Tongue (tissue), 2 donors: ENCODE results near the gene TRIM37. TPM values are rescaled to one million over a fixed set of nuclear protein-coding genes. Genes with fewer than 3 reads are reported as not detected.
A peak's percentile ranks its signal among the peaks of the same experiment; 100 is the strongest.

Experiments
- DNase-seq: peaks from one replicate; pipeline ENCODE4 v3.0.0-alpha.2; 2015
- total RNA-seq: library from RNA; depleted of rRNA; stranded (reverse); fragments of >200 nt; gene quantifications from one replicate; pipeline ENCODE4 v1.2.3, GENCODE V29; 2014

Gene TRIM37
- total RNA-seq, 1 donor from 2014 or later: 32.4 TPM

DNA sequence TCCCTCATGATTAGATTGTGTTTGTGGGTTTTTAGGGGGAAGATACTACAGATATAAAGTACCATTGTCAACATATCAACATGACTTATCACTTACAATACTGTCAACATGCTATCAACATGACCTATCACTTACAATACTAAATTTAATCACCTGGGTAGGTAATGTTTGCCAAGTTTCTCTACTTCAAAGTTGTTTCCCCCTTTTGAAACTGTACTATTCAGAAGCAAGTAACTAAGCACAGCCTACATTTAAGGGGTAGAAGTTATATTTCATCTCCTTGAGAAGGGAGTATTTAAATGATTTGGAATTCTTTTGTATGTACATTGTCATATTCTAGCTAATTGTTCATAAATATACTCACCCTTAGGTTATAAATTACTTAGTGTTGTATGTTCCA, 68.7 kb downstream of the TRIM37 start:
- DNase-seq: no peak

DNA sequence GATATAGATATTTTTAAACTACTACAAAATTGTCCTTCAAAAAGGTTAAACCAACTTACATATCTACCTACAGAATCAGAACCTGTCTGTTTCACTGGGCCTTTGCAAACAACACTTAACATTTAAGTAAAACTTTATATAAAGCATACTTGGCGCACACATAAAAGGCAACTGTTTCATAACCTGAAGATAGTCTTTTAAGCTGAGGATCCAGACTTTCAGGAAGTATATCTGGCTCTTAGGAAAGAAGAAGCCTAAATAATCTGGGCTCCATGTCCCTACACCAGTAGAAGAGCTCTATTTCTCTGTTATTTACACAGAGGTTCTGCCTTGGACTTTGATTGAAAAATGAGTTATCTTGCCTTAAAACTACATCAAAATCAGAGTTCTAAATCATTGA, 75.9 kb downstream of the TRIM37 start:
- DNase-seq: no peak

DNA sequence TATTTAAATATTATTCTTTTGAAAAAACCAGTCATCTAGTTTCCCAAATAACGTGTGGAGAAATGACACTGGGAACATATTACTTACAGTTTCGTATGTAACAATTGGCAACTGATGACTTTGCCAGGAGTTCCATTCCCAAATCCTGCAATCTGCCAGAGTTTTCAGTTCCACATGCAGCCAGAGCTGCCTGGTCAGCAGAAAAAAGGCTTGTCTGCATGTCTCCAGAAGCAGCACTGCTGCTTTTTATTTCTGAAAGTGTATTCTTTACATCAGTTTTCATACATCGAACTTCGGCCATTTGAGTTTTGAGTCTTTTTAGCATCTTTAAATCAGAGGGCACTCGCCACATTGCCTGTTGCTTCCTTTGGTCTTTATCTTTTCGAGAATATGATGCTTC, 78.4 kb downstream of the TRIM37 start:
- no peak for DNase-seq

DNA sequence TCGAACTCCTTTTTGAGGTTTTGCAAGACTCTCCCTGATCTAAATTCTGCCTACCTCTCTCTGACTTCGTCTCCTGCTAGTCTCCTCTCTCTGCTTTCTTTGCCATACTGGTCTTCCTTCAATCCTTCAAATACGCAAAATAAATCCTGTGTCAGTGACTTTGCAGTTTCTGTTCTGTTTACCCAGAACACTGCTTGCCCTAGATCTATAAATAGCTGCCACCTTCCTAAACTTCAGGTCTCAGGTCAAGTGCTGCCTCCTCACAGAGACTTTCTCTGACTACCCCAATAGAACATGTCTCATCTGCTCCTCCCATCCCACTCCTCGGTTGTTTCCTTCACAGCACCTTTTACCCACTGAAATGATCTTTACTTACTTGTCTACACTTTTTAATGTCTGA, 78.9 kb downstream of the TRIM37 start:
- DNase-seq: no peak

DNA sequence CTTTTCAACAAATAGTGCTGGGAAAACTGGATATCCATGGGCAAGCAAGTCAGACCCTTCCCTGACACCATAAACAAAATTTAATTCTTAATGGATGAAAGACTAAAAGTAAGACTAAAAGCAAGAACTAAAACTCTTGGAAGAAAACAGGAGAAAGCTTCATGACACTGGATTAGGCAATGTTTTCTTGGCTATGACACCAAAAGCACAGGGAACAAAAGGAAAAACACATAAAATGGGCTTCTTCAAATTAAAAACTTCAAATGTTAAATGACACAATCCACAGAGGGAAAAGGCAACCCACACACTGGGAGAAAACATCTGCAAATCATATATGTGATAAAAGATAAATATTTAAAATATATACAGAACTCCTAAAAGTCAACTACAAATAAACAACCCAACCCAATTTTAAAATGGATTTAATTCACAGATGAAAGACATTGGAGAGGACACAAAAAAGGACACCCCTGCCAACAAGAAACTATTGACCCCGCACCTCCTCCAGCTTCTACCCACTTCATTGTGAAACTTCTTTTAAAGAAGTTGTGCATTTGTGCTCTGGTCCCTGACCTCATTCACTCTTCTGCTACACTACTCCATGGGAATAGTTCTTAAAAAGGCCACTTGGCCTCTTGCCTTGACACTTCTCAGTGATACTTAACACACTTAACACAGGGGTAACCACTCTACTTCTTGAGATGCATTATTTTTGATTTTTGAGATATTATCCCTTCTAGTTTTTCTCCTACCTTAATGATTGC, 80.3 kb downstream of the TRIM37 start:
- no peak for DNase-seq

DNA sequence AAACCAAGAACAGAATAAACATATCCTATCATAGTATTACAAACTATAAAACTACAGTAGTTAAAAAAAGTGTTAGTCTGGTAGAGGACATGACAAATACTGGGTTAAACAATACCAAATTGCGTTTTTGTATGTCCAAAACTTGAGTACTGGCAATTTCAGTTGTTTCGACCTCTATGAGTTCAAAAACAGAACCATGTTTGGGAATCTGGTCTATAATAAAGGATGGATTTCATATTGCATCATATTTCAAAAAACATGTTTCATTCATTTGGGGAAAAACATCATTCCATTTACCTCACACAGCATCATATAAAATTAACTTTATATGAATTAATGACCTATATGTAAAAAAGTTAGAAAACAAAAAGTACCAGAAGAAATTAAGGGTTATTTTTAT, 81.8 kb downstream of the TRIM37 start:
- no peak for DNase-seq

DNA sequence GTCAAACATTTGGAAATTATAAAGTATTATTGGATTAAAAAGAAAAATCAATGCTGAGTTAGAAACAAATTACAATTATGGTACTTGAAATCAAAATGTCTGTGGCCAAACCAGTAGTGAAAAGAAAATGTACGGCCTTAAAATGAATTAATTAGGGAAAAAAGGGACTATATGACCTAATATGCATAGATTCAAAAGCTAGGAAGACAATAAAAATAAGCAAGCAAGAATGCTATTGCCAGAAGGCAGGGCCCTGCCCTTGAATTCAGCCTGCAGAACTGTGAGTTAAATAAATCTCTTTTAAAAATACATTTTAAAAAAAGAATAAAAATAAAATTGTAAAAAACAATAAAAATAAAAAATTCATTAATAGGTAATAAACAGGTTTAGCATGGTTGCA, 88.7 kb downstream of the TRIM37 start:
- no peak for DNase-seq

DNA sequence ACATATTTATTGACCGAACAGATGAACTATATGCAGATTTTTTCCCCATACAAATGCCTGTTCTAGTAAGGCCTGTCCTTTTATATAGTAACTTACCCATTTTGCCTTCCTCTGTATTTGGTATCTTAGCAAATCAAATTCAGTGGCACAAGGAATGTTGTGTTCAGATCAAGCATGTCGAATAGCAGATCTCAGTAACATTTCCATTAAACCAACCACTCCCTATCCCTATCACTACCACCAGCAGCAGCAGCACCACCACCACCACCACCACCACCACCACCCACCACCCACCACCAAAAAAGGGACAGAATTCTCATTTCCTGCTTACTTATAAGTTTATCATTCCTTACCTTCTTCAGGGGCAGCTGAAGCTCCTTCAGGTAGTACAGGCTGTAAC, 94.7 kb downstream of the TRIM37 start:
- no peak for DNase-seq

DNA sequence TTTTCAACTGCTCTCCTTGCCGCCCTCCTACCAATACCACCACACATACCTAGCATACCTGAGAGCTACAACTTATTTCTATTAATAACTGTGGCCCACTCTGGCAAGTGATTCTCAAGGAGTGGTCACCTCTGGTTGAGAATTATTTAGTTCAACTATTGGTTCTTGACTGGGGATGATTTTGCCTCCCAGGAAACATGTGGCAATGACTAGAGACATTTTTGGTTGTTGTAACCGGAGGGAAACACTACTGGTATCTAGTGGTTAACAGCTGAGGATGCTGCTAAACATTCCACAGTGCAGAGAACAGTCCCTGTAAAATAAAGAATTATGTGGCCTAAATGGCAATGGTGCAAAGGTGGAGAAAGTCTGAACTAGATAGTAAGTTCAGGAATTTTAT, 96.7 kb downstream of the TRIM37 start:
- DNase-seq: no peak

DNA sequence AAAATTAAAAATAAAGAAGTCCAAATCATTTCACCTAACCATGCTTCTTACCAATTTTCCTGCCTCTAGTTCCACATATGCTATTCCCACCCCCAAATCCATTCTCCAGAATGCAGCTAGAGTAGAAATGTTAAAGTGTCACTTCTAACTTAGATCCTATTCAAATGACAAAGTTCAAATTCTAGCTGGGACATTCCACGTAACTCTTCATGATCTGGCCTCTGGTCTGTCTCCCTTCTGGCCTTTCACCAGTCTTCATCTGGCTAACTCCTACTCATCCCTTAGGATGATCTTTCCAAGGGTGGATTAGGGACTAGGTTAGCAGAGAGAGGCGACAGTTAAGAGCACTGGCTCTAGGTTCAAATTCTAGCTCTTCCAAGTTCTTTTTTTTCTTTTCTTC, 97.9 kb downstream of the TRIM37 start:
- no peak for DNase-seq

DNA sequence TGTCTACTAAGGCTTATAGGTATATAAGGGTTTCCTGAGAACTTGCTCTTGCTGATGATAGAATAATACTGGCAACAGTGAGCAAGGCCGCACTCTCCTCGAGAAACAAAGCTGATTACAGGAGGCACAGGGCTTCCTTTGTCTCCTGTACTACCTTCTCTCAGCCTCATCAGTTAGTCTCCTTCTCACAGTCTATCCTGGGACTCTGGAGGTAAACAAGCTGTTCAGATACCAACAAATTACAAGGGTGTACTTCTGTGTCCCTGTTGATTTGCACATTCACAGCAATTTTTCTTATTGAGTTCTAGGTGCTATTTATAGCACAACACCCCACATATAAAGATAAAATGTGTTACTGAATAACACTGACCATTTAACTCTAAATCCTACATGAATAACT, 98.7 kb downstream of the TRIM37 start:
- DNase-seq: no peak

DNA sequence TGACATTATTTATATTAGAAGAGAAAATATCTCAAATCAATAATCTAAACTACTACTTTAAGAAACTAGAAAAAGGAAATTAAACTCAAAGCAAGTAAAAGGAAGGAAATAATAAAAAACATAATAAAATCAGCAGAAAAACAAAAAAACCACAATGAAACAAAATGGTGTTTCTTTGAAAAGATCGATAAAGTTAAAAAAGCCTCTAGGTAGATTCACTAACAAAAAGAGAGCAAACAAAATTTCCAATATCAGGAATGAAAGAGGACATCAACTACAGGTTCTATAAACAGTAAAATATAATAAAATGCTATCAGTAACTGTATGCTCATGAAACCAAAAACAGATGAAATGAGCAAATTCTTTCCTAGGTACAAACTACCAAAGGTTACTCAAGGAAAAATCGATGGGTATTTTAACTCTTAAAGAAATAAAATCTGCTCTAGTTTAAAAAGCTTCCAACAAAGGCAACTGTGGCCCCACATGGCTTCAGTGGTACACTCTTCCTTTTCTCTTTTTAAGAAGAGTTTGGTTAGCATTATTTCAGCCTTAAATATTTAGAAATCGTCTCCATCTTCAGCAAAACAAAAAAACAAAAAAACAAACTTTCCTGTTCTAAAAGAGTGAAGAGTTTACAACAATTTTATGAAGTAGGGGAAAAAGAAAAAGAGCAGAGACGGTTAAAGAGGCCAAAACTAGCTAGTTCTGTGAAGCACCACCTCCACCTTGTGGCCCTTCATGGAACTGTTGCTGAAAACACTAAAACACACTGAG, 102.2 kb downstream of the TRIM37 start:
- peak; percentile 82 for DNase-seq

DNA sequence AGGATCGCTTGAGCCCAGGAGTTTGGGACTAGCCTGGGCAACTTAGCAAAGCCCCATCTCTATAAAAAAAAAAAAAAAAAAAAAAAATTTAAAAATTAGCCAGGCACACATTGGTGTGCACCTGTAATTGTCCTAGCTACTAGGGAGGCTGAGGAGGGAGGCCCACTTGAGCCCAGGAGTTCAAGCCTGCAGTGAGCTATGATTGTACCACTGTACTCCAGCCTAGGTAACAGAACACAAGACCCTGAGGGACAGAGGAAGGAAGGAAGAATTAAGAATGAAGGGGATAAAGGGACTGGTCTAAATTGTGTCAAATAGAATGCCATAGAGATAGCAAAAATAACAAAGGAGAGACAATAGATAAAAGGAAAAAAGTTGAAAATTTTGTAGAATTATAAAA, 102.8 kb downstream of the TRIM37 start:
- DNase-seq: no peak

DNA sequence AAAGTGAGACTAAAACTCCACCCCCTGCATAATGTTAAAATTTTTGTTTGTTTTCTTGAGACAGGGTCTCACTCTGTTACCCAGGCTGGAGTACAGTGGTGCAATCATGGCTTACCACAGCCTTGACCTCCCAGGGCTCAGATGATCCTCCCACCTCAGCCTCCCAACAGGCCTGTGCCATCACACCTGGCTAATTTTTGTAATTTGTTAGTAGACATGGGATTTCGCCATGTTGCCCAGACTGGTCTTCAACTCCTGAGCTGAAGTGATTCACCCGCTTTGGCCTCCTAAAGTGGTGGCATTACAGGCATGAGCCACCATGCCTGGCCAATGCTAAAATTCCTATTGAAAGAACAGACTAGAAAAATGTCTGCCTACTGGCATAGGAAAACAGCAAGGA, 103.8 kb downstream of the TRIM37 start:
- DNase-seq: no peak

DNA sequence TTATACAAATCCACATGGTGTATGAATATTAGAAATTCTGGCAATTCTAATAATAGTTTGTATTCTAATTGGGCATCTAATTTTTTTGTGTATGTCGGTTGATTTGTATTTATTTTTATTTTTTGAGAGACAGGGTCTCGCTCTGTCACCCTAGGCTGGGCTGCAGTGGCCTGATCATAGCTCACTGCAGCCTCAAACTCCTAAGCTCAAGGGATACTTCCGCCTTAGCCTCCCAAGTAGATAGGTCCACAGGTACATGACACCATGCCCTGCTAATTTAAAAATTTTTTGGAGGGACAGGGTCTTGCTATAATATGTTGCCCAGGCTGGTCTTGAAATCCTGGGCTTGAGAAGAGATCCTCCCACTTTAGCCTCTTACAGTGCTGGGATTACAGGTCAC, 104.6 kb downstream of the TRIM37 start:
- DNase-seq: no peak

DNA sequence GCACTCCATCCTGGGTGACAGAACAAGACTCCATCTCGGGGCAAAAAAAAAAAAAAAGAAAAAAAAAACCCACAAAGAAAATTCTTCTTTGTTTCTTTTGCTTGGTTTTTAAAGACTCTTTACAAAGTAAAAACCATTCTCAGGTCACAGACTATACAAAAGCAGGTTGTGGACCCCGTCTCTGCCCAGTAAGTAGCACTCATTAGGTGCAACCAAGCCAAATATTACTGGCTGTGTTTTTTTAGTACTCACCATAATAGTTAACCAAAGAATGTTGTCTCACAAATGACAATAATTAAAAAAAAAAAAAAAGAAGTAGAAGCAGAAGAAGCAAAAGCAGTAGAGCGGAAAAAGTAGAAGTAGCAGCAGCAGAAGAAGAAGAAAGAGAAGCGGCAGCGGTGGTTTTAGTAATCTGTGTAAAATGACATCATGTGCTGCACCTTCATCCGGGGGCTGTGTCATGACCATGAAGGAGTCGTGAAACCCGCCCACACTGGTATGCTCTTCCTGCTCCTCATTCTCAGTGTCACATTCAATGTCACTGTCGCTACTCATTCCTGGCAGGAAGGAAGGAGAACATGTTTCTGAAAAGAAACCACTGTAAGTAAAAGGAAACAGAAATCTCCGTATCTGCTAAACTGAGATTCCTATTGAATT, 105.4 kb downstream of the TRIM37 start:
- peak; percentile 24 for DNase-seq

DNA sequence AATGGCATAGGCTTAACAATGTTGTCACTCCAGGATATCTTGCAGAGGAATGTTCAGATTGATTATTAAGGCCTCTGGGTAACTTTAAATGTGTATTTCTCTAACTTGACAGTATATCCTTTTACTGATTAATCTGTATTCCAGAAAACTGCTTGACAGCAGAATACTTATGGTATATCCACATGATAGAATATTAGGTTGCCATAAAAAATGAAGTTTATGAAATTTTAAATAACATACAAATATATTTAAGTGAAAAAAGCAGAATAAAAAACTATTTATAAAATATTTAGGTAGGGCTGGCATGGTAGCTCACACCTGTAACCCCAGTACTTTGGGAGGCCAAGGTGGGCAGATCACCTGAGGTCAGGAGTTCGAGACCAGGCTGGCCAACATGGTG, 106.7 kb downstream of the TRIM37 start:
- DNase-seq: no peak

DNA sequence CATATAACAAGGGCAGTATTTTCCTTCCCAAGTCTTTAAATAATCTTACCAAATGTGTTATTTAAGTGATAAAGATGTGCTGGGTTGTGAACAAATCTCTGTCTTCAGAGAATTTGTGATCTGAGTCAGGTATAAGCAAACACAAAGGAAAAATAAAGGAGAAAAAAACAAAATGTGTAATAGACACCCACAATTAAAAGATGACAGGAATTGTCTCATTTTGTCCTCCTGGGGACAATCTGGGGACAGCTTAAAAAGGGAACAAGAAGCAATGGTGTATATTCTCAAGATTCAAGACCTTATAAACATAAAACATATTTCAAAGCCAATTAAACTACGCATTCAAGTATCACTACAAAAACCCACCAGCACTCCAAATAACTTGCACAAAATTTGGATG, 107.2 kb downstream of the TRIM37 start:
- no peak for DNase-seq

DNA sequence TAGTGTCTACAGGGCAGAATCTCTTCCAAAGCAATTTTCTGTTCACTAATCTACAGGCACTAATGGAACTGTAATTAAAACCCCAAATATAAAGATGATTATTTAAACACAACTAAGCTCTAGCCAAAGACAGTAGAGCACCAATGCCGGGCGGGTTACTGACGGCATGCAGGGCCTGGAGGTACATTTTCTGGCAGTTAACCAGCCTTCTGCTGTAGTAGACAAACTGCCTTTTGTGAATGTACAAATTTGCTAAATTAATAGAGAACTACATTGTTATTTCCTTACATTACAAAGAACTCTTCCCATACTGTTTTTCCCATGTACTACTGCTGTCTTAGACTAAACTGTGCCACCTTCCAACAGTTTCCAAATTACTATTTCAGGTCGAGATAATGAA, 107.8 kb downstream of the TRIM37 start:
- no peak for DNase-seq

DNA sequence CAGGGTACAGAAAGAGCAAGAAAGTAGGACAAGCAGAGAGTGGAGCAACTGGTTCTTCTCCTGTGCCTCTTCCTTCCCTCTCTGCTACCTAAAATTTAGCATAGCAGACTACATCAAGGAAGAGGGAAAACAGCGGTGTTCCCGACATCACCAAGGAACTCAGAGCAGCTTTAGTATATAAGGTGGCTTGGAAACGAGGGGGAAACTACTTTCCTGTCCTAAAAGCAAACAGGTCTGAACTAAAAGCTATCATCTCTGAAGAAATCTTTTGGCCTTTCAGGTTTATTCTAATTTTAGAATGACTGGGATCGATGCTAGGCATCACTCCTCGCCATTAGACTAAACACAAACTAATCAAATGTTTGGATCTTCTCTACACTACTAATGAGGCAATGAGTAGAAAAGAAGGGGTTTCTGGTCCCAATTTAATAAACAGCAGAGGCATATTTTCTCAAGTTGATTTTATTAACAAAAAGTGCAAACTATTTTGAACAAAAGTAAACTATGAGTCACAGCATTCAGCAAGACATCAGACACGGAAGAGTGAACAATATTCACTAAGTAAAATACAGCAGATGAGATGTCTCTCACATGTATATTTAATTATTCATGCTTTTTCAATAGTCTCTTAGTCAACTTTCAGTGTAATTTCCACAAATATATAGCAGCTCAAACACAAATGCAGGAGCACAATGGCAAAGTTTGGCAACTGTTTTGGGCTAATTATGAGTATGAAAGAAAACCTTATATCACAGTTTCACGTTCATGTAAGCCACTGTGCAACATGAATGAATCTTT, 108.7 kb downstream of the TRIM37 start:
- DNase-seq: no peak

DNA sequence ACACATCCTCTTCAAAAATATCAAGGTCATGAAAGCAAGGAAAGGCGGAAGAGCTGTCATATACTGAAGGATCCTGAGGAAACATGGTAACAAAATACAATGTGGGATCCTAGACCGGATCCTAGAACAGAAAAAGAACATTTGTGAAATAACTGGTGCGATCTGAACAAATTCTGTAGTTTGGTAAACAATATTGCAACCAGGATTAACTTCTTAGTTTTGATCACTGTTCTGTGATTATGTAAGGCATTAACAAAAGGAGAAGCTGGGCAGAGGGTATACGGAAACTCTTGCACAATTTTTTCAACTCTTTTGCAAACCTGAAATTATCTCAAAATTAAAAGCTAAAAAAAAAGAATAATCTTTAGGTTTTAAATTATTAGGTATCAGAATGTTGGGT, 109.7 kb downstream of the TRIM37 start:
- no peak for DNase-seq

DNA sequence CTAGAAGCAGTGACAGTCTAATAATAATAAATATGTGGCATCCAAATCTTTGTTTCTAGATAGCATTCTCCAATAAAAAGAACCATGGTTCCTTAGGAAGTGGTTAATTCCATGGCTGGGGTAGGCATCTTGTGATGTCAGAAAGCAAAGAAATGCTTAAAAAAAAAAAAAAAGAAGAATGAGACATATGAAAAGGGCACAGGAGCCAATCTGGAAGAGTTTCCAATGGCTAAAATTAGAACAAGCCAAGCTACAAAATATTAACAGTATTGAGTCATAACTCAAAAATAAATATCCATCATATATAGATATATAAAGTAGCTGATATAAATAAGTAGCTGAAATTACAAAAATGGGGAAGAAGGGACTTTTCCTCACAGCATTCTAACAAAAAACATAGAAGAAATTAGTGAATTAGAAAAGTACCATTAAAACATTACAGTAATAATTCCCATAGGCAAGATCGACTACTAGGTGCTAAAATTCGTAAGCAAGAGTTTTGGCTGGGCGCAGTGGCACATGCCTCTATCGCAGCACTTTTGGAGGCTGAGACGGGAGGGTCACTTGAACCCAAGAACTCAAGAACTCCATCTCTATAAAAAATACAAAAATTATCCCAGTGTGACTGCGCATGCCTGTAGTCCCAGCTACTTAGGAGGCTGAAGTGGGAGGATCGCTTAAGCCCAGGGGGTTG, 111.3 kb downstream of the TRIM37 start:
- no peak for DNase-seq
